Mucosa of descending colon (tissue), 3 donors: ENCODE measurements around the gene ZNG1C. TPM values are rescaled to one million over a fixed set of nuclear protein-coding genes. Genes with fewer than 3 reads are reported as not detected.
"Not testable (repeated sequence)": the region's sequence is repeated elsewhere in the genome, so short reads cannot be mapped to it uniquely, and the experiment has no call there.

Source experiments
- ATAC-seq: fragments of 200-7000 bp; cut with Tn5 transposase; one replicate; pipeline ENCODE4 v1.9.1; 2020; ENCODE audit warnings: mild to moderate bottlenecking, moderate library complexity
- DNase-seq, 3 donors: peaks; one replicate each; pipeline ENCODE4 v3.0.0-alpha.2; 2020
- H3K36me3 ChIP-seq: fragments of 200-600 bp; one replicate; pipeline ENCODE4 v1.8.0; 2021; ENCODE audit warnings: low read depth, mild to moderate bottlenecking
- H3K4me1 ChIP-seq: fragments of 200-600 bp; one replicate; pipeline ENCODE4 v1.8.0; 2021; ENCODE audit warnings: low read depth, mild to moderate bottlenecking
- H3K4me3 ChIP-seq: fragments of 200-600 bp; one replicate; pipeline ENCODE4 v1.8.0; 2021; ENCODE audit warnings: mild to moderate bottlenecking
- H3K9me3 ChIP-seq: fragments of 200-600 bp; one replicate; pipeline ENCODE4 v1.8.0; 2021; ENCODE audit warnings: mild to moderate bottlenecking
- intact Hi-C, 2 donors: fragments of 100-400 bp; cut with DNase I in 1 of 2; cut with micrococcal nuclease in 1 of 2; formaldehyde crosslinking; loops; one replicate each; pipeline versions ENCODE4 v1.11.0 to v1.11.1; 2022; cut with DNase I, micrococcal nuclease
- long read RNA-seq, 2 donors: library from polyadenylated mRNA; unstranded; transcript quantifications; one replicate each; pipeline ENCODE4 v2.0.0, GENCODE V29; 2019 to 2021
- total RNA-seq, 3 donors: library from RNA; stranded (reverse); fragmentation: NEBNext Ultra II Directional in 2 of 3; extraction: Animal tissue kit (Norgen Biotek cat#: 25700) in 2 of 3; gene quantifications; one replicate each; pipeline versions ENCODE4 v1.2.1 to v1.2.4, GENCODE V29; 2021 to 2023
- donor health status: DM: no; HTN: no; CAD: no; lungs with moderate emphysema.
- donor health status: DM: no; HTN: no; CAD: no.
- donor health status: DM: no; HTN: yes; CAD: no.

The ZNG1C gene
- 10 to 100 TPM; 17.2 to 29.9 (median 21.8) TPM for total RNA-seq
- long read RNA-seq, donor 1, partial matches to known transcripts: 1 of 9 reads
- long read RNA-seq, donor 1, other reads (novel, unspliced or antisense): 2 of 9 reads
- long read RNA-seq, donor 2, transcript CBWD3-206 (3 exons, 1,736 nt): major isoform, 8 of 19 reads
- long read RNA-seq, donor 2, partial matches to known transcripts: 3 of 19 reads
- long read RNA-seq, donor 2, other reads (novel, unspliced or antisense): 8 of 19 reads

GRCh38 chr9:68241683-68242082 lies at the start of gene ZNG1C:
ZNG1C (plus strand) TSS chr9:68241983; CDS start chr9:68242032, 49 bp downstream.
- H3K36me3 ChIP-seq, H3K4me1 ChIP-seq, ATAC-seq, intact Hi-C loops, DNase-seq, H3K9me3 ChIP-seq, H3K4me3 ChIP-seq: not testable (repeated sequence)

GRCh38 chr9:68242437-68242836 lies 654 bp downstream of the ZNG1C start:
- intact Hi-C loops, H3K36me3 ChIP-seq, H3K4me3 ChIP-seq, H3K9me3 ChIP-seq, DNase-seq, H3K4me1 ChIP-seq: not testable (repeated sequence)
- peak; percentile 74 for ATAC-seq

- ATAC-seq, intact Hi-C loops, DNase-seq: not testable (repeated sequence)
Observed at GRCh38 chr9:68281041-68281440, 39.3 kb downstream of the ZNG1C start.

GRCh38 chr9:68302567-68302966 lies 60.8 kb downstream of the ZNG1C start, which contains the start of gene FOXD4L3:
FOXD4L3 (plus strand) TSS chr9:68302867; CDS start chr9:68302952, 85 bp downstream.
- H3K9me3 ChIP-seq, H3K4me1 ChIP-seq, H3K36me3 ChIP-seq, ATAC-seq, H3K4me3 ChIP-seq, DNase-seq, intact Hi-C loops: not testable (repeated sequence)

More at GRCh38 chr9:68281041-68281440, 39.3 kb downstream of the ZNG1C start:
- not testable (repeated sequence) for H3K4me1 ChIP-seq, H3K9me3 ChIP-seq, H3K4me3 ChIP-seq, H3K36me3 ChIP-seq

- H3K4me3 ChIP-seq, H3K36me3 ChIP-seq, H3K4me1 ChIP-seq, DNase-seq, intact Hi-C loops, ATAC-seq, H3K9me3 ChIP-seq: not testable (repeated sequence)
Observed at GRCh38 chr9:68303771-68304170, 62.0 kb downstream of the ZNG1C start.

GRCh38 chr9:68304212-68304611 lies 62.4 kb downstream of the ZNG1C start:
- H3K4me1 ChIP-seq, H3K36me3 ChIP-seq, ATAC-seq, H3K4me3 ChIP-seq, intact Hi-C loops, H3K9me3 ChIP-seq, DNase-seq: not testable (repeated sequence)

GRCh38 chr9:68304777-68305176 lies 63.0 kb downstream of the ZNG1C start:
- H3K36me3 ChIP-seq, DNase-seq, H3K4me3 ChIP-seq, intact Hi-C loops, H3K4me1 ChIP-seq, H3K9me3 ChIP-seq, ATAC-seq: not testable (repeated sequence)

GRCh38 chr9:68305680-68306285 lies 64.0 kb downstream of the ZNG1C start:
- H3K4me3 ChIP-seq, H3K4me1 ChIP-seq, DNase-seq, H3K36me3 ChIP-seq, ATAC-seq, intact Hi-C loops, H3K9me3 ChIP-seq: not testable (repeated sequence)

- H3K4me3 ChIP-seq, H3K9me3 ChIP-seq, intact Hi-C loops, H3K36me3 ChIP-seq, H3K4me1 ChIP-seq, DNase-seq: not testable (repeated sequence)
- ATAC-seq: peak; percentile 23
Observed at GRCh38 chr9:68306391-68306964, 64.7 kb downstream of the ZNG1C start.

- DNase-seq, H3K36me3 ChIP-seq, H3K9me3 ChIP-seq, intact Hi-C loops, H3K4me1 ChIP-seq, H3K4me3 ChIP-seq: not testable (repeated sequence)
- ATAC-seq: peak; percentile 40
Observed at GRCh38 chr9:68307127-68307526, 65.3 kb downstream of the ZNG1C start.

- H3K36me3 ChIP-seq, intact Hi-C loops, DNase-seq, H3K4me3 ChIP-seq, H3K4me1 ChIP-seq, H3K9me3 ChIP-seq: not testable (repeated sequence)
- peak; percentile 20 for ATAC-seq
Observed at GRCh38 chr9:68307654-68308053, 65.9 kb downstream of the ZNG1C start.

- intact Hi-C loops: not testable (repeated sequence)
Observed at GRCh38 chr9:68311208-68311607, 69.4 kb downstream of the ZNG1C start.

GRCh38 chr9:68318209-68318608 lies 76.4 kb downstream of the ZNG1C start:
- H3K4me3 ChIP-seq, DNase-seq, H3K4me1 ChIP-seq, intact Hi-C loops, ATAC-seq, H3K9me3 ChIP-seq, H3K36me3 ChIP-seq: not testable (repeated sequence)

More at GRCh38 chr9:68311208-68311607, 69.4 kb downstream of the ZNG1C start:
- not testable (repeated sequence) for H3K4me3 ChIP-seq, DNase-seq, H3K9me3 ChIP-seq, H3K36me3 ChIP-seq, H3K4me1 ChIP-seq, ATAC-seq

- H3K4me1 ChIP-seq, H3K9me3 ChIP-seq, H3K36me3 ChIP-seq, ATAC-seq, DNase-seq, intact Hi-C loops, H3K4me3 ChIP-seq: not testable (repeated sequence)
Observed at GRCh38 chr9:68323749-68324148, 82.0 kb downstream of the ZNG1C start.
